Osteocyte (in vitro differentiated cells): ENCODE results near the gene STUM. TPM values are rescaled to one million over a fixed set of nuclear protein-coding genes. Genes with fewer than 3 reads are reported as not detected.

Experiments used
- DNase-seq: peaks from one replicate; pipeline ENCODE4 v3.0.0; 2021; ENCODE audit warnings: mixed read lengths; ENCODE audit not compliant: unreplicated experiment; ENCODE audit errors: extremely low spot score
- H3K27ac Mint-ChIP-seq: one replicate; pipeline ENCODE4 v1.8.0; 2021; ENCODE audit warnings: mild to moderate bottlenecking, mixed read lengths; ENCODE audit not compliant: unreplicated experiment
- H3K27me3 Mint-ChIP-seq: one replicate; pipeline ENCODE4 v1.8.0; 2021; ENCODE audit warnings: mixed read lengths; ENCODE audit not compliant: unreplicated experiment
- H3K36me3 Mint-ChIP-seq: one replicate; pipeline ENCODE4 v1.8.0; 2021; ENCODE audit warnings: mixed read lengths; ENCODE audit not compliant: unreplicated experiment
- H3K4me1 Mint-ChIP-seq: one replicate; pipeline ENCODE4 v1.8.0; 2021; ENCODE audit warnings: mixed read lengths; ENCODE audit not compliant: unreplicated experiment
- H3K4me3 Mint-ChIP-seq: one replicate; pipeline ENCODE4 v1.8.0; 2021; ENCODE audit warnings: mild to moderate bottlenecking, moderate library complexity, mixed read lengths; ENCODE audit not compliant: unreplicated experiment
- H3K9me3 Mint-ChIP-seq: one replicate; pipeline ENCODE4 v1.8.0; 2021; ENCODE audit warnings: mixed read lengths; ENCODE audit not compliant: unreplicated experiment
- CTCF ChIP-seq: fragments of 200-600 bp; sonication (generic); IDR thresholded peaks from 2 replicates; pipeline ENCODE4 v1.5.0; 2021; ENCODE audit warnings: antibody characterized with exemption, mild to moderate bottlenecking, moderate library complexity
- total RNA-seq: library from RNA; stranded (reverse); gene quantifications from 2 replicates; pipeline ENCODE4 v1.2.1, GENCODE V29; 2021

Gene STUM
- total RNA-seq, 1 donor from 2014 or later: 0.35 TPM

GRCh38 chr1:226577401-226578180, 29.0 kb downstream of the STUM start:
- no peak overlapping the region for H3K4me3 Mint-ChIP-seq
- peaks cover 5% of the 10 kb centered on the region for H3K9me3 Mint-ChIP-seq
- peaks cover 6% of the 10 kb centered on the region for H3K27me3 Mint-ChIP-seq
- no peak overlapping the region for H3K27ac Mint-ChIP-seq
- no peak for TF ChIP-seq CTCF
- no peaks in the 10 kb centered on the region for H3K4me1 Mint-ChIP-seq
- DNase-seq: no peak
- no peaks in the 10 kb centered on the region for H3K36me3 Mint-ChIP-seq

GRCh38 chr1:226578946-226579578, 30.5 kb downstream of the STUM start:
- Mint-ChIP-seq H3K27me3 (peaks cover 12% of the 10 kb centered on the region), H3K4me1 (no peaks in the 10 kb centered on the region), H3K36me3 (no peaks in the 10 kb centered on the region), H3K4me3 (no peak overlapping the region), H3K9me3 (peaks cover 5% of the 10 kb centered on the region), H3K27ac (no peak overlapping the region)
- TF ChIP-seq CTCF: no peak
- no peak for DNase-seq

GRCh38 chr1:226579781-226580323, 31.3 kb downstream of the STUM start:
- DNase-seq: no peak
- TF ChIP-seq CTCF: no peak
- H3K36me3 Mint-ChIP-seq: no peaks in the 10 kb centered on the region
- no peak overlapping the region for H3K4me3 Mint-ChIP-seq
- H3K27me3 Mint-ChIP-seq: peaks cover 12% of the 10 kb centered on the region
- H3K4me1 Mint-ChIP-seq: no peaks in the 10 kb centered on the region
- H3K27ac Mint-ChIP-seq: no peak overlapping the region
- peaks cover 5% of the 10 kb centered on the region for H3K9me3 Mint-ChIP-seq

GRCh38 chr1:226580625-226581270, 32.2 kb downstream of the STUM start:
- H3K4me3 Mint-ChIP-seq: no peak overlapping the region
- no peak for DNase-seq
- no peaks in the 10 kb centered on the region for H3K4me1 Mint-ChIP-seq
- no peak overlapping the region for H3K27ac Mint-ChIP-seq
- no peaks in the 10 kb centered on the region for H3K36me3 Mint-ChIP-seq
- H3K27me3 Mint-ChIP-seq: peaks cover 14% of the 10 kb centered on the region
- no peak for TF ChIP-seq CTCF
- peaks cover 5% of the 10 kb centered on the region for H3K9me3 Mint-ChIP-seq
